Skeletal muscle tissue (tissue), 4 donors: ENCODE measurements around the gene PRELID2. TPM values are rescaled to one million over a fixed set of nuclear protein-coding genes. Genes with fewer than 3 reads are reported as not detected.

Experiments used
- H3K27ac ChIP-seq: one replicate; pipeline ENCODE4 v1.7.0; 2013; ENCODE audit warnings: mild to moderate bottlenecking, low read depth, low read length, inconsistent platforms
- H3K27me3 ChIP-seq, 3 donors: one replicate each; pipeline ENCODE4 v1.7.0; 2013; ENCODE audit warnings: low read length in 3 of 3; ENCODE audit not compliant: control insufficient read depth in 3 of 3, insufficient read depth in 3 of 3
- H3K36me3 ChIP-seq, 3 donors: one replicate each; pipeline ENCODE4 v1.7.0; 2013; ENCODE audit warnings: low read length in 3 of 3; ENCODE audit not compliant: control insufficient read depth in 3 of 3, insufficient read depth in 3 of 3
- H3K4me1 ChIP-seq, 3 donors: one replicate each; pipeline ENCODE4 v1.7.0; 2013; ENCODE audit warnings: low read length in 3 of 3, mild to moderate bottlenecking in 3 of 3; ENCODE audit not compliant: control insufficient read depth in 3 of 3, insufficient read depth in 3 of 3
- H3K4me3 ChIP-seq, 3 donors: one replicate each; pipeline ENCODE4 v1.7.0; 2013; ENCODE audit warnings: low read length in 3 of 3
- H3K9ac ChIP-seq, 3 donors: one replicate each; pipeline ENCODE4 v1.7.0; 2013; ENCODE audit warnings: low read length in 3 of 3, mild to moderate bottlenecking in 3 of 3, moderate library complexity in 2 of 3, low read depth in 1 of 3
- H3K9me3 ChIP-seq, 3 donors: one replicate each; pipeline ENCODE4 v1.7.0; 2013; ENCODE audit warnings: low read length in 3 of 3; ENCODE audit not compliant: control insufficient read depth in 3 of 3
- total RNA-seq: library from RNA; depleted of rRNA; stranded (reverse); fragments of >200 nt; gene quantifications from one replicate; pipeline ENCODE4 v1.2.3, GENCODE V29; 2014
- donor health status: Osteomylitis.

PRELID2 gene
- total RNA-seq, 1 donor from 2014 or later: 59.5 TPM

DNA sequence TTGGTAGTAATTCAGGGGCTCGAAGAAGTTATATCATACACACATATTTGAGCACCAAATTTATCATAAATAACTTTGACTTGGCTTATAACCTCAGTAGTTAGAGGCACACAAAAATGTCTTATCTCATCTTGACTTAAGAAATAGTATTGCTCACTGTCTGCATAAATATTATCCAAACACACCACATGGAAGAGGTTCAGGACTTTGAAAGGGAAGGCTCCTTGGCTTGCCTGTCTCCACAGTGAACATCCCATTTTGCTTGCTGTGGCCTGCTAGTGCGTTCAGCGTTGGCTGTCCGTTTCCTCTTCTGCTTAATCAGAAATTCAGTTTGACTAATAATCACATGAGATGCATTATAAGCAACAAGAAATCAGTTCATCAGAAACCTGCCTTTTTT lies 23.8 kb upstream of the PRELID2 start:
- Histone ChIP-seq H3K36me3 (no peaks in the 10 kb centered on the region), H3K4me3 (no peak overlapping the region), H3K27ac (no peak overlapping the region), H3K9ac (no peak overlapping the region), H3K9me3 (no peaks in the 10 kb centered on the region), H3K27me3 (no peaks in the 10 kb centered on the region), H3K4me1 (peaks cover 11 to 12% (median 11%) of the 10 kb centered on the region in 3 donors)

DNA sequence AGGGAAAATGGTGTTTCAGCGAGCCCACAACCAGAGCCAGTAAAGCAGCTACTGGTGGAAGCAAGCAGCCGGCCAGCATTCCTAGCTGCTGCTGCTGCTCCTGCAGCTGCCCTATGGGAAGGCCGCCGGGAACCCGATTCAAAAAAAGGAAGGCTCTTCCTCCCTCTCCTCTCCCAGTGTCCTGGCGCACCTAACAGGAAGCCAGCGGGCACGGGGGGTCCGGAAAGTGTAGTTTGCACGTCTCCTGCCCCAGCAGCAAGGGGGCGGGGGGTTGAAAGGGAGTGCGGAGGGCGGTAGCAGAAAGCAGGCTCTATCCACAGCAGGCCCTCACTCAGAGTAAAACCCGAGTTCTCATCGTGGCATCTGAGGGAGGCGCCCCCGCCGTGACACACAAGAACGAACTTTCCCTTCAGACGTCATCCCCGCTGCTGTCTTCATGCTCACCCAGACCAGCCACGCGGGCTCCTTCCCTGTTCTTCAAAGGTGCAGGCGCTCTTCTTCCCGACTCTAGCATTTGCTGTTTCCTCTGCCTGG lies 21.2 kb upstream of the PRELID2 start:
- Histone ChIP-seq H3K4me1 (peaks cover 11 to 12% (median 11%) of the 10 kb centered on the region in 3 donors), H3K9me3 (no peaks in the 10 kb centered on the region), H3K27ac (peak overlapping the region; percentile 17), H3K27me3 (no peaks in the 10 kb centered on the region), H3K9ac (peak overlapping the region; percentile 69 to 77 (median 75)), H3K36me3 (no peaks in the 10 kb centered on the region), H3K4me3 (peak overlapping the region; percentile 54 to 76 (median 71))

DNA sequence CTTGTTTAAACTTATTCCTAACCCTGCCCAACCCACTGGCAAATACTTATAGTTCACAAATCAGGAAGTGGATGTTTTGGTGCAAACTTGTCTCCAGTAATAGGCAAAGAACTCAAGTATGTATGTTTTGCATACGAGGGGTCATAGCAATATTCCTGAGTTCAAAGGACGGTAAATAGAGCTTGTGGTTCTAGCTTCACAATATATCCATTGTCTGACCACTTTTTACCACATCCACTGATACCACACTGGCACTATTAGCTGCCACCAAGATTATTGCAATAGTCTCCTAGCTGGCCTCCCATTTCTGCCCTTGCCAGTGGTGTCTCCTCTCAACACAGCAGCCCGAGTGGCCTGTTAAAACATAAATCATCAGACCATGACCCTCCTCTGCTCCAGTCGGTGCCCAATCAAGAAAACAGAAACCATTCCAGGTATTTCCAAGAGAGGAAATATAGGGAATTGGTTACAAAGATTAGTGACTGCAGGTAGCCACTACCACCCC lies 20.7 kb upstream of the PRELID2 start:
- H3K9ac ChIP-seq: peak overlapping the region; percentile 69 to 77 (median 75)
- H3K36me3 ChIP-seq: no peaks in the 10 kb centered on the region
- no peaks in the 10 kb centered on the region for H3K27me3 ChIP-seq
- H3K4me3 ChIP-seq: peak overlapping the region; percentile 54 to 76 (median 71)
- no peaks in the 10 kb centered on the region for H3K9me3 ChIP-seq
- H3K27ac ChIP-seq: peak overlapping the region; percentile 17
- H3K4me1 ChIP-seq: peaks cover 11 to 12% (median 11%) of the 10 kb centered on the region in 3 donors

DNA sequence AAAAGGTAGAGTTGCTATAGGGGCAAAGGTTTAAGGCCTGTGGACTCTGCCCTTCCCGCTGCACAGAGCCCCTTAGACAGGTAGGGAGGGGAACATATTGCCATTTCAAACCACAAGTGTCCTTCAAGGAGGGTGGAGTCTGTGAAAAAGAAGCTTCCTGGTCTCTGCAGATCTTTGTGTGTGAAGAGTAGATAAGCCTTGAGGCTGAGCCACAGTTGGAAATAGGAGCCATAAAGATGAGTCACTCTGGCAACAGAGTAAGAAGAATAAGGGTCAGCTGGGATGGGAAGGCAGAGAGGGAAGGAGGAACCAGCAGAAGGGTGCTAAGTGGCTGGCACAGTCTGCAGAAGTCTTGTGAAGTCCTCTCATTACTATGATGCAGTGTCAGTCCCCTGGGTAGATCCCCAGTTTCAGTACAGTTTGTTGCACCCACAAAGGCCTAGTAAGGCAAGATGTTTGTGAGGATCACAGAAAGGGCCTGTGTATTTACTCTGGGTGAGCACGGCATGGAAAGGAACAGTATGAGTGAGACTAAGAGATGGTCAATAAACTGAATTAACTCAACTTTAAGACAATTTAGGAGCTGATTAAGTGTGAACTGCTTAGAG lies 19.6 kb upstream of the PRELID2 start:
- Histone ChIP-seq H3K36me3 (no peaks in the 10 kb centered on the region), H3K27ac (no peak overlapping the region), H3K27me3 (no peaks in the 10 kb centered on the region), H3K4me1 (peaks cover 11 to 12% (median 11%) of the 10 kb centered on the region in 3 donors), H3K9ac (no peak overlapping the region), H3K9me3 (no peaks in the 10 kb centered on the region), H3K4me3 (no peak overlapping the region)

DNA sequence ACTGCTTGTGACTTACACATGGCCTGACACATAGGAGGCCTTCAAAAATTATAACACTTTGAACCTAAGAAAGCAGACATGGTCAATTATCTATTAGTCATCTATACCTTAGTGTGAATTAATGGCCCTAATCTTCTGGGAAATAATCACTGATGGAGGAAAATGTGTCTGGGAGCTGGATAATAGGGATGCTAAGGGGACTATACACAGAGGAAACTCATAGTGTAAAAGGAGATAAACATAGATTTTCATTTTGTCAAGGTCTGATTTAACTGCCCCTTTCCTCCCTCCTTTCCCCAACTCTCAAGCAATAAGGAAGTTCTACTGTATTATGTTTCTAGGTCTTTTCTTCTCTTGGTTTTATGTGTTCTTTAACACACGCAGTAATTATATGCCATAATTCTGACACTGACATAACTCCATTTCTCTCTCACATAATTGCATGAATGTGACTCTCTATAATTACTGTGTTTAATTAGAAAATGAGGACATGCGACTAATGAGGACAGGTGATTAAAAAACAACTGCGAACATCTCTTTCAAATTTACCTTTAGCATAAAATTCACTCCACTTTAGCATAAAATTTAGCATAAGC lies 18.7 kb upstream of the PRELID2 start:
- Histone ChIP-seq H3K9ac (no peak overlapping the region), H3K4me1 (peaks cover 11 to 12% (median 11%) of the 10 kb centered on the region in 3 donors), H3K36me3 (no peaks in the 10 kb centered on the region), H3K27me3 (no peaks in the 10 kb centered on the region), H3K27ac (no peak overlapping the region), H3K4me3 (no peak overlapping the region), H3K9me3 (no peaks in the 10 kb centered on the region)

DNA sequence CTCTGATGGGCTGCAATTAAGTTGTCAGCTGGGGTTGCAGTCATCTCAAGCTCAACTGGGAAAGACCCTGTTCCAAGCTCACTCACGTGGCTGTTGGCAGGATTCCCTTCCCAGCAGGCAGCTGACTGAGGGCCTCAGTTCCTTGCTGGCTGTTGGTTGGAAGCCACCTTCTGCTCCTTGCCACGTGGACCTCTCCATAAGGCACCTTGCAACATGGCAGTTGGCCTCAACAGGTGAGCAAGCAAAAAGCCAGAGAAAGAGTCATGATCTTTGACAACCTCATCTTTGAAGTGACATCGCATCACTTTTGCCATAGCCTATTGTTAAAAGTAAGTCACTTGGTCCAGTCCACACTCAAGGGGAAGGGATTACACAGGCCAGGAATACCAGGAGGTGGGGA lies 17.8 kb upstream of the PRELID2 start:
- H3K9ac ChIP-seq: no peak overlapping the region
- H3K9me3 ChIP-seq: no peaks in the 10 kb centered on the region
- no peaks in the 10 kb centered on the region for H3K27me3 ChIP-seq
- H3K27ac ChIP-seq: no peak overlapping the region
- no peaks in the 10 kb centered on the region for H3K36me3 ChIP-seq
- peaks cover 11 to 12% (median 11%) of the 10 kb centered on the region in 3 donors for H3K4me1 ChIP-seq
- H3K4me3 ChIP-seq: no peak overlapping the region

DNA sequence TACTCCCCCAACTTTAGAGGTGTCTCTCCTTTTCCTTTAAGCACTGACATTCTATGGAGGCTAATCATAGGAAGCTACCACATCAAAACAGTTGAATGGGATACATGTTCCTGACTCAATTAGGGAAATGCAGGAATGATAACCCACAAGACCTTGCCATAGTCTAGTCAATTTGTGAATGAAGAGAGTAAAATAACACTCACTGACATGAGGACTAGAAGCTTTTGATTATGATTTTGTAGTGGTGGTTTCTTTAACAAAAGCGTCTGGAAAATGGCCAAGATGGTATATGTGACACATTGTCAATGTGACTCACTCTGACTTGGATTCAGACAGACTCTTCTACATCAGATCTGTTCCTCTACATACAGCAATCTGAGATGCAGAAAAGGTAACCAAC lies 13.7 kb upstream of the PRELID2 start:
- Histone ChIP-seq H3K4me1 (no peaks in the 10 kb centered on the region), H3K4me3 (no peak overlapping the region), H3K9ac (no peak overlapping the region), H3K27me3 (no peaks in the 10 kb centered on the region), H3K9me3 (no peaks in the 10 kb centered on the region), H3K36me3 (no peaks in the 10 kb centered on the region), H3K27ac (no peak overlapping the region)

DNA sequence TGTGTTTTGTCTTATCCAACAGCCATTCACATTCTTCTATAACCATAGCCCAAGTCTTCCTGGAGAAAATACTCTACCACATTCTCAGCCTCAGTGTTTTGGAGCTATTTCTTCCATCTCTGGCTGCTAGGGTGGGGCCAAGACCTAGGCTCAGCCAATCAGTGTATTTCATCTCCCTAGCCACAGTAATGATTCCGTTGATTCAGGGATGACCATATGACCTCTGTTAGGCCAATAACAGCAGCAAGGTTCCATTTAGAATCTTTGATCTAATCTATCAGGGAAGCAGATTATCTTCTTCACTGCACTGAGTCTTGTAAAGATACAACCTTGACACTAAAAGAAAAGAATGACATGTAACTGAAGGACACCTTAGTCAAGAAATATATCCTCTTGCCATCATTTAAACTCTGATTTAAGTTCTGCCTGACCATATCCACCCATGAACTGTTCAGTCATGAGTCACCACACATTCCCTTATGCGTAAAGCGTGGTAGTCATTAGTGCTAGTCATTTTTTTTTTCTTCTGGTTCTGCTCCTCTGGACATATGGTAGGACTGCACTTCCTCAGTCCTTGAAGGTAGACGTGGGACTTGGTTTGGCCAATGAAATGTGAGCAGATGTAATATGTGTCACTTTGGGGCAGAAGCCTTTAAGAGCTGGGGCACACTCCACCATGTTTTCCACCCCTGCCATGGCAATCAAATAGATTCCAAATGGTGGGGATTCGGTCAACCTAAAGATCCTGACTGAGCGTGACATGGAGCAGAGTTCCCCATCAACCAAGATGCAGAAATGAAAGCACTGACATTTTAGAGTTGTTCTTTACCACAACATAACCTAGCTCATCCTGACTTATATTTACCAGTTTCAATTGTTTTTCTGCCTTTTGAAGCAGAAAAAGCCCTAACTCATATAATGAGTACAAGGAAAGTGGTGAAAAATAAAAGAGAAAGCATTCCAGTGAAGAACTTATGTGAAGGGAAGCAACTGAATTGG lies 12.7 kb upstream of the PRELID2 start:
- H3K27me3 ChIP-seq: no peaks in the 10 kb centered on the region
- H3K4me3 ChIP-seq: no peak overlapping the region
- no peaks in the 10 kb centered on the region for H3K9me3 ChIP-seq
- H3K27ac ChIP-seq: no peak overlapping the region
- H3K4me1 ChIP-seq: no peaks in the 10 kb centered on the region
- no peak overlapping the region for H3K9ac ChIP-seq
- H3K36me3 ChIP-seq: no peaks in the 10 kb centered on the region

DNA sequence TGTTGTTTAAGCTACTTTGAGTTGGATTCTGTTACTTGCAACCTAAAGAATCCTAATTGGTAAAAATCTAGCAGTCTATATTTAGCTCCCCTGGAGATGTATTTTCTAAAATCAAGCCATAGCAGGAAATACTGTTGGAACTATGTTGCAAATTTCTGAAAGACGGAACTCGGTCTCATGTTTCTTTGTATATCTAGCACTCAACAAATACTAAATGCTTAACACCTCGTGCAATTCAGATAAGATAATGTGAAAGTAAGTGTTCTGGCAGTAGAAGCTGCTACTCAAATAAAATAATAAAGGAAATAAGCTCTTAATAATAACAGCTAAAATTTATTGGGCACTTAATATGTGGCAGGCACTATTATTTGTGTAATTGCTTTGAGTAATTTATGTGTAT lies 10.9 kb upstream of the PRELID2 start:
- Histone ChIP-seq H3K27ac (no peak overlapping the region), H3K36me3 (no peaks in the 10 kb centered on the region), H3K4me3 (no peak overlapping the region), H3K9me3 (no peaks in the 10 kb centered on the region), H3K4me1 (no peaks in the 10 kb centered on the region), H3K9ac (no peak overlapping the region), H3K27me3 (no peaks in the 10 kb centered on the region)
